Mesenteric fat pad (tissue), 1 donor: ENCODE results near the gene KMT2B. TPM values are rescaled to one million over a fixed set of nuclear protein-coding genes. Genes with fewer than 3 reads are reported as not detected.

Experiments
- DNase-seq: peaks from one replicate; pipeline ENCODE4 v3.0.0-alpha.2; 2020; ENCODE audit warnings: low spot score
- total RNA-seq: library from RNA; stranded (reverse); fragmentation: NEBNext Ultra II Directional; extraction: Animal tissue kit (Norgen Biotek cat#: 25700); gene quantifications from one replicate; pipeline ENCODE4 v1.2.1, GENCODE V29; 2021
- donor health status: DM: yes; HTN: yes; CAD: no.

The KMT2B gene
- total RNA-seq, 1 donor from 2014 or later = 33.5 TPM

- DNase-seq = no peak
These were observed 58.4 kb downstream of the KMT2B start for GRCh38 chr19:35776102-35776788.

GRCh38 chr19:35777086-35777841, 59.5 kb downstream of the KMT2B start:
- DNase-seq = no peak

GRCh38 chr19:35777961-35778360, 60.2 kb downstream of the KMT2B start:
- no peak for DNase-seq

GRCh38 chr19:35779033-35779432, 61.2 kb downstream of the KMT2B start:
- DNase-seq = no peak

GRCh38 chr19:35780058-35780457, 62.3 kb downstream of the KMT2B start:
- DNase-seq = no peak

GRCh38 chr19:35780717-35781116, 62.9 kb downstream of the KMT2B start:
- no peak for DNase-seq

- no peak for DNase-seq
These were observed 63.8 kb downstream of the KMT2B start for GRCh38 chr19:35781650-35782049.

GRCh38 chr19:35782589-35782988, 64.8 kb downstream of the KMT2B start:
- no peak for DNase-seq

GRCh38 chr19:35783469-35784434, 65.9 kb downstream of the KMT2B start:
- no peak for DNase-seq

- no peak for DNase-seq
These were observed 66.9 kb downstream of the KMT2B start for GRCh38 chr19:35784503-35785338.

GRCh38 chr19:35785339-35785627, 67.5 kb downstream of the KMT2B start:
- DNase-seq = no peak

- DNase-seq = no peak
These were observed 68.7 kb downstream of the KMT2B start for GRCh38 chr19:35786299-35787160.

GRCh38 chr19:35787227-35787799, 69.5 kb downstream of the KMT2B start:
- no peak for DNase-seq

Other genes starting within 250 kb of the KMT2B start
- not detected for gene KRTDAP, start 227.5 kb upstream of the KMT2B start, total RNA-seq
- gene DMKN, start 204.4 kb upstream of the KMT2B start, total RNA-seq = 3.1 TPM
- not detected for gene SBSN, start 189.7 kb upstream of the KMT2B start, total RNA-seq
- not detected for gene GAPDHS, start 184.5 kb upstream of the KMT2B start, total RNA-seq
- 86.8 TPM for gene TMEM147, start 172.4 kb upstream of the KMT2B start, total RNA-seq
- not detected for gene ATP4A, start 154.3 kb upstream of the KMT2B start, total RNA-seq
- gene PMIS2, start 131.8 kb upstream of the KMT2B start, total RNA-seq = not detected
- 6.4 TPM for gene HAUS5, start 105.3 kb upstream of the KMT2B start, total RNA-seq
- 63.9 TPM for gene RBM42, start 89.0 kb upstream of the KMT2B start, total RNA-seq
- 0.74 TPM for gene ETV2, start 76.3 kb upstream of the KMT2B start, total RNA-seq
- 362 TPM for gene COX6B1, start 69.7 kb upstream of the KMT2B start, total RNA-seq
- 0.45 TPM for gene UPK1A, start 51.5 kb upstream of the KMT2B start, total RNA-seq
- not detected for gene ZBTB32, start 13.4 kb upstream of the KMT2B start, total RNA-seq
- gene IGFLR1, start 24.4 kb downstream of the KMT2B start, total RNA-seq = 10.8 TPM
- 12.8 TPM for gene U2AF1L4, start 27.4 kb downstream of the KMT2B start, total RNA-seq
- 66.8 TPM for gene PSENEN, start 27.6 kb downstream of the KMT2B start, total RNA-seq
- gene LIN37, start 30.6 kb downstream of the KMT2B start, total RNA-seq = 12.9 TPM
- 506 TPM for gene HSPB6, start 39.0 kb downstream of the KMT2B start, total RNA-seq
- 16.6 TPM for gene PROSER3, start 40.2 kb downstream of the KMT2B start, total RNA-seq
- gene ARHGAP33, start 57.6 kb downstream of the KMT2B start, total RNA-seq = 2.7 TPM
- not detected for gene PRODH2, start 94.8 kb downstream of the KMT2B start, total RNA-seq
- not detected for gene NPHS1, start 134.5 kb downstream of the KMT2B start, total RNA-seq
- gene KIRREL2, start 138.9 kb downstream of the KMT2B start, total RNA-seq = not detected
- 3.5 TPM for gene APLP1, start 150.6 kb downstream of the KMT2B start, total RNA-seq
- 33.3 TPM for gene NFKBID, start 182.5 kb downstream of the KMT2B start, total RNA-seq
- gene HCST, start 184.5 kb downstream of the KMT2B start, total RNA-seq = 20.9 TPM
- gene TYROBP, start 190.3 kb downstream of the KMT2B start, total RNA-seq = 201 TPM
- 11.5 TPM for gene LRFN3, start 218.4 kb downstream of the KMT2B start, total RNA-seq